ENCODE results near the gene SEL1L. TPM values are rescaled to one million over a fixed set of nuclear protein-coding genes. Genes with fewer than 3 reads are reported as not detected.

Gene SEL1L
- total and polyA plus RNA-seq, 4 donors = 13.1 to 119 (median 69.8) TPM

DNA sequence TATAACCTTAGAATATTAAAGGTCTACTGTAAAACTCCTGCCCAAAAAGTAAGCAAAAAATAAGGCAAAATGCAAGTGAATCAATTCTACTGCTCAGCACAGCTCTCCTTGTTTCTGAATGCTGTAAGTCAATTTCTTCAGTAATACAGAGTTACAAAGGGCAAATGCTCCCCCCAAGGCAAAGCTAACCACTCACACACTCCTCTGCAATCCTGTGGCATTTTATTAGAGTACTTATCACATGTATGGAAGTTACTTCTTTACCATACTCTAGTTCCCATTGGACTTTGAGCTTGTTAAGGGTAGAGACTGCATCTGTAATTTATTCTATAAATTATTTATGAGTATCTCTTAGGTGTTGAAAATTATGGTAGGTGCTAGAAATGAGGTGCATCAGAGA, 27.2 kb downstream of the SEL1L start:
- ATAC-seq (ENCODE audit: low FRiP score) (no peak), DNase-seq (no peak)
- Histone ChIP-seq H3K4me3 (ENCODE audit: low read length in 2 of 2) (no peak overlapping the region), H3K36me3 (ENCODE audit: control insufficient read depth in 1 of 2, insufficient read depth in 2 of 2, low read length in 1 of 2) (peaks cover 3 to 4% of the 10 kb centered on the region in 2 donors), H3K27ac (ENCODE audit: low read depth in 1 of 2, low read length in 2 of 2) (no peak overlapping the region), H3K9me3 (ENCODE audit: control insufficient read depth, low read length) (no peaks in the 10 kb centered on the region), H3K27me3 (ENCODE audit: control insufficient read depth in 1 of 2, insufficient read depth in 2 of 2, low read length in 1 of 2) (no peaks in the 10 kb centered on the region), H3K4me1 (ENCODE audit: control insufficient read depth in 1 of 2, insufficient read depth in 2 of 2, low read length in 2 of 2) (no peaks in the 10 kb centered on the region)
- intact Hi-C loops (cut with DNase I) = no loop called here

DNA sequence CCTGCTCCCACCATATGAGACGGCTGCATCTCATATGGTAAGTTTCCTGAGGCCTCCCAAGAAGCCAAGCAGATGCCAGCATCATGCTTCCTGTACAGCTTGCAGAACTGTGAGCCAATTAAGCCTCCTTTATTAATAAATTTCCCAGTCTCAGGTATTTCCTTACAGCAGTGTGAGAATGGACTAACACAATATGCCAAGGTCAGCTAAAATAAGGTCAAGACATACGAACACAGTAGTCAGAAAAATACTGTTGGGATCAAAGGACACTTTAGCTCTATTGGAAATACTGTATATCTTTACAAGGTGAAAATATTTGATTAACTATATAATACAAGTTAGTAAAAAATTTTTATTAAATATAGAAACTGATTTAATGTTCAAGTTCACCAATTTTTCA, 28.8 kb downstream of the SEL1L start:
- Histone ChIP-seq H3K36me3 (ENCODE audit: control insufficient read depth in 1 of 2, insufficient read depth in 2 of 2, low read length in 1 of 2) (peaks cover 6 to 8% of the 10 kb centered on the region in 2 donors), H3K4me3 (ENCODE audit: low read length in 2 of 2) (no peak overlapping the region), H3K27ac (ENCODE audit: low read depth in 1 of 2, low read length in 2 of 2) (no peak overlapping the region), H3K9me3 (ENCODE audit: control insufficient read depth, low read length) (no peaks in the 10 kb centered on the region), H3K27me3 (ENCODE audit: control insufficient read depth in 1 of 2, insufficient read depth in 2 of 2, low read length in 1 of 2) (no peaks in the 10 kb centered on the region), H3K4me1 (ENCODE audit: control insufficient read depth in 1 of 2, insufficient read depth in 2 of 2, low read length in 2 of 2) (no peaks in the 10 kb centered on the region)
- DNase-seq (no peak), ATAC-seq (ENCODE audit: low FRiP score) (no peak)
- intact Hi-C loops (cut with DNase I) = no loop called here
- WGBS, 2 donors = 96 to 99% methylated on average over 2 of the region's 2 CpGs

- H3K9me3 ChIP-seq (ENCODE audit: control insufficient read depth, low read length) = no peaks in the 10 kb centered on the region
- no peak overlapping the region for H3K4me3 ChIP-seq (ENCODE audit: low read length in 2 of 2)
- intact Hi-C loops (cut with DNase I) = no loop called here
- no peak overlapping the region for H3K27ac ChIP-seq (ENCODE audit: low read depth in 1 of 2, low read length in 2 of 2)
- H3K4me1 ChIP-seq (ENCODE audit: control insufficient read depth in 1 of 2, insufficient read depth in 2 of 2, low read length in 2 of 2) = no peaks in the 10 kb centered on the region
- no peak for ATAC-seq (ENCODE audit: low FRiP score)
- H3K36me3 ChIP-seq (ENCODE audit: control insufficient read depth in 1 of 2, insufficient read depth in 2 of 2, low read length in 1 of 2) = peaks cover 3 to 14% of the 10 kb centered on the region in 2 donors
- WGBS, 2 donors = 88 to 90% methylated on average over 1 of the region's 1 CpG
- no peaks in the 10 kb centered on the region for H3K27me3 ChIP-seq (ENCODE audit: control insufficient read depth in 1 of 2, insufficient read depth in 2 of 2, low read length in 1 of 2)
- DNase-seq = no peak
Measured at GRCh38 chr14:81485781-81486180, 47.9 kb downstream of the SEL1L start.

GRCh38 chr14:81485372-81485771, 48.3 kb downstream of the SEL1L start:
- ATAC-seq (ENCODE audit: low FRiP score) (no peak), DNase-seq (no peak)
- H3K4me1 ChIP-seq (ENCODE audit: control insufficient read depth in 1 of 2, insufficient read depth in 2 of 2, low read length in 2 of 2) = no peaks in the 10 kb centered on the region
- no peak overlapping the region for H3K27ac ChIP-seq (ENCODE audit: low read depth in 1 of 2, low read length in 2 of 2)
- intact Hi-C loops (cut with DNase I) = no loop called here
- WGBS, 2 donors = 90 to 91% methylated on average over 7 of the region's 7 CpGs
- no peak overlapping the region for H3K4me3 ChIP-seq (ENCODE audit: low read length in 2 of 2)
- H3K9me3 ChIP-seq (ENCODE audit: control insufficient read depth, low read length) = no peaks in the 10 kb centered on the region
- H3K27me3 ChIP-seq (ENCODE audit: control insufficient read depth in 1 of 2, insufficient read depth in 2 of 2, low read length in 1 of 2) = no peaks in the 10 kb centered on the region
- H3K36me3 ChIP-seq (ENCODE audit: control insufficient read depth in 1 of 2, insufficient read depth in 2 of 2, low read length in 1 of 2) = peaks cover 3 to 14% of the 10 kb centered on the region in 2 donors

GRCh38 chr14:81484120-81484519, 49.5 kb downstream of the SEL1L start:
- no peak for DNase-seq
- 83 to 85% methylated on average over 4 of the region's 4 CpGs for WGBS, 2 donors
- Histone ChIP-seq H3K36me3 (ENCODE audit: control insufficient read depth in 1 of 2, insufficient read depth in 2 of 2, low read length in 1 of 2) (peaks cover 3 to 14% of the 10 kb centered on the region in 2 donors), H3K4me1 (ENCODE audit: control insufficient read depth in 1 of 2, insufficient read depth in 2 of 2, low read length in 2 of 2) (no peaks in the 10 kb centered on the region), H3K27me3 (ENCODE audit: control insufficient read depth in 1 of 2, insufficient read depth in 2 of 2, low read length in 1 of 2) (no peaks in the 10 kb centered on the region), H3K27ac (ENCODE audit: low read depth in 1 of 2, low read length in 2 of 2) (no peak overlapping the region), H3K9me3 (ENCODE audit: control insufficient read depth, low read length) (no peaks in the 10 kb centered on the region), H3K4me3 (ENCODE audit: low read length in 2 of 2) (no peak overlapping the region)
- no peak for ATAC-seq (ENCODE audit: low FRiP score)
- intact Hi-C loops (cut with DNase I) = no loop called here

GRCh38 chr14:81480741-81481140, 52.9 kb downstream of the SEL1L start:
- Histone ChIP-seq H3K36me3 (ENCODE audit: control insufficient read depth in 1 of 2, insufficient read depth in 2 of 2, low read length in 1 of 2) (peaks cover 5 to 9% of the 10 kb centered on the region in 2 donors), H3K27me3 (ENCODE audit: control insufficient read depth in 1 of 2, insufficient read depth in 2 of 2, low read length in 1 of 2) (no peaks in the 10 kb centered on the region), H3K27ac (ENCODE audit: low read depth in 1 of 2, low read length in 2 of 2) (no peak overlapping the region), H3K9me3 (ENCODE audit: control insufficient read depth, low read length) (no peaks in the 10 kb centered on the region), H3K4me1 (ENCODE audit: control insufficient read depth in 1 of 2, insufficient read depth in 2 of 2, low read length in 2 of 2) (no peaks in the 10 kb centered on the region), H3K4me3 (ENCODE audit: low read length in 2 of 2) (no peak overlapping the region)
- intact Hi-C loops (cut with DNase I) = no loop called here
- DNase-seq = no peak
- WGBS, 2 donors = 94 to 95% methylated on average over 5 of the region's 5 CpGs
- no peak for ATAC-seq (ENCODE audit: low FRiP score)

DNA sequence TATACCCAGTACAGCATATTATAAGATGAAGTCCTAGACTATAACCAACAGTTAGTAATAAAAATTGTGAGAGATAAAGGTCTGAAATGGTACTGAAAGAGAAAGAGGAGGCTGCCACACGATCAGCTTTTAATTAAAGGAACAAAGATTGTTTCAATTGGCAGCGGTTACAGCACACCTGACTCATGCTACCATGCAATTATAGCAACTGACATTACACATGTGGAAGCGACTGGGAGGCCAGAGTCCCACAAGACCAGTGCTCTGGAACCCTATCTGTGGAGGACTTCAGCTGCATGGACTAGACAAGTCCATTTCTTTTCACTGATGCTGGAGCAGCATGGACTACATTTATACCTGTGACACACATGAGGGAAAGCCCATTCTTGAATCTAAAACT, 55.2 kb downstream of the SEL1L start:
- Histone ChIP-seq H3K9me3 (ENCODE audit: control insufficient read depth, low read length) (no peaks in the 10 kb centered on the region), H3K4me1 (ENCODE audit: control insufficient read depth in 1 of 2, insufficient read depth in 2 of 2, low read length in 2 of 2) (no peaks in the 10 kb centered on the region), H3K27ac (ENCODE audit: low read depth in 1 of 2, low read length in 2 of 2) (no peak overlapping the region), H3K4me3 (ENCODE audit: low read length in 2 of 2) (no peak overlapping the region), H3K27me3 (ENCODE audit: control insufficient read depth in 1 of 2, insufficient read depth in 2 of 2, low read length in 1 of 2) (no peaks in the 10 kb centered on the region), H3K36me3 (ENCODE audit: control insufficient read depth in 1 of 2, insufficient read depth in 2 of 2, low read length in 1 of 2) (peaks cover 3 to 7% of the 10 kb centered on the region in 2 donors)
- intact Hi-C loops (cut with DNase I) = no loop called here
- 53 to 78% methylated on average over 3 of the region's 3 CpGs for WGBS, 2 donors
- DNase-seq (no peak), ATAC-seq (ENCODE audit: low FRiP score) (no peak)

- H3K9me3 ChIP-seq (ENCODE audit: control insufficient read depth, low read length) = no peaks in the 10 kb centered on the region
- no peaks in the 10 kb centered on the region for H3K27me3 ChIP-seq (ENCODE audit: control insufficient read depth in 1 of 2, insufficient read depth in 2 of 2, low read length in 1 of 2)
- no peak overlapping the region for H3K27ac ChIP-seq (ENCODE audit: low read depth in 1 of 2, low read length in 2 of 2)
- ATAC-seq (ENCODE audit: low FRiP score) = no peak
- no peaks in the 10 kb centered on the region for H3K4me1 ChIP-seq (ENCODE audit: control insufficient read depth in 1 of 2, insufficient read depth in 2 of 2, low read length in 2 of 2)
- WGBS, 2 donors = 88 to 95% methylated on average over 5 of the region's 5 CpGs
- peaks cover 3 to 7% of the 10 kb centered on the region in 2 donors for H3K36me3 ChIP-seq (ENCODE audit: control insufficient read depth in 1 of 2, insufficient read depth in 2 of 2, low read length in 1 of 2)
- no peak overlapping the region for H3K4me3 ChIP-seq (ENCODE audit: low read length in 2 of 2)
- intact Hi-C loops (cut with DNase I) = no loop called here
- no peak for DNase-seq
Measured at GRCh38 chr14:81476816-81477215, 56.8 kb downstream of the SEL1L start.

- Histone ChIP-seq H3K27ac (ENCODE audit: low read depth in 1 of 2, low read length in 2 of 2) (no peak overlapping the region), H3K9me3 (ENCODE audit: control insufficient read depth, low read length) (no peaks in the 10 kb centered on the region), H3K27me3 (ENCODE audit: control insufficient read depth in 1 of 2, insufficient read depth in 2 of 2, low read length in 1 of 2) (no peaks in the 10 kb centered on the region), H3K36me3 (ENCODE audit: control insufficient read depth in 1 of 2, insufficient read depth in 2 of 2, low read length in 1 of 2) (peaks cover 3 to 7% of the 10 kb centered on the region in 2 donors), H3K4me1 (ENCODE audit: control insufficient read depth in 1 of 2, insufficient read depth in 2 of 2, low read length in 2 of 2) (no peaks in the 10 kb centered on the region), H3K4me3 (ENCODE audit: low read length in 2 of 2) (no peak overlapping the region)
- intact Hi-C loops (cut with DNase I) = no loop called here
- ATAC-seq (ENCODE audit: low FRiP score) (no peak), DNase-seq (no peak)
- WGBS, 2 donors = 90 to 94% methylated on average over 5 of the region's 5 CpGs
Measured at GRCh38 chr14:81474685-81475324, 58.8 kb downstream of the SEL1L start.
